GM20000 (cell line): Measurements from ENCODE around the gene SMOC2.

Experiments
- DNase-seq: peaks from one replicate; pipeline ENCODE4 v3.0.0; 2012; ENCODE audit warnings: low spot score
- CTCF ChIP-seq: IDR thresholded peaks from 2 replicates; pipeline ENCODE4 v1.5.1; 2012; ENCODE audit warnings: mild to moderate bottlenecking, control low read depth; ENCODE audit errors: extremely low read depth, missing control alignments

The SMOC2 gene

GRCh38 chr6:168516944-168517741 is 76.2 kb downstream of the SMOC2 start:
- no peak for TF ChIP-seq CTCF
- no peak for DNase-seq

- no peak for TF ChIP-seq CTCF
- no peak for DNase-seq
These were observed 76.9 kb downstream of the SMOC2 start for GRCh38 chr6:168517742-168518347.

GRCh38 chr6:168518348-168518745 is 77.4 kb downstream of the SMOC2 start:
- TF ChIP-seq CTCF, result no peak
- no peak for DNase-seq

GRCh38 chr6:168518867-168519266 is 77.9 kb downstream of the SMOC2 start:
- DNase-seq, result no peak
- TF ChIP-seq CTCF, result no peak

- TF ChIP-seq CTCF, result no peak
- DNase-seq, result no peak
These were observed 79.2 kb downstream of the SMOC2 start for GRCh38 chr6:168520233-168520632.

GRCh38 chr6:168524571-168525001 is 83.6 kb downstream of the SMOC2 start:
- DNase-seq, result no peak
- TF ChIP-seq CTCF, result no peak

- no peak for DNase-seq
- no peak for TF ChIP-seq CTCF
These were observed 84.1 kb downstream of the SMOC2 start for GRCh38 chr6:168525114-168525513.
